H1 (cell line): ENCODE measurements around the gene FANCI. TPM values are rescaled to one million over a fixed set of nuclear protein-coding genes. Genes with fewer than 3 reads are reported as not detected.

Experiments
- CREB1 ChIP-seq: IDR thresholded peaks from 2 replicates; pipeline ENCODE4 v1.6.1; 2012; ENCODE audit warnings: inconsistent platforms
- CTCF ChIP-seq, 3 experiments: IDR thresholded peaks; 1 replicate in 2 of 3; 2 replicates in 1 of 3; pipeline versions ENCODE4 v1.5.1 to v1.6.1; 2011; ENCODE audit warnings: low read length in 3 of 3, mild to moderate bottlenecking in 3 of 3, inconsistent platforms in 2 of 3, low read depth in 1 of 3, moderate library complexity in 1 of 3; ENCODE audit not compliant: insufficient read depth in 1 of 3; ENCODE audit errors: control extremely low read depth in 1 of 3
- FOSL1 ChIP-seq: IDR thresholded peaks from 2 replicates; pipeline ENCODE4 v1.6.1; 2011; ENCODE audit warnings: mild to moderate bottlenecking, low read depth, low read length, moderate library complexity; ENCODE audit not compliant: insufficient read depth
- HDAC2 ChIP-seq, 2 experiments: fragments of 300-600 bp in 1 of 2; sonication (generic) in 1 of 2; IDR thresholded peaks; 2 replicates each; pipeline ENCODE4 v1.6.1; 2011 to 2012; ENCODE audit warnings: low read depth in 2 of 2, low read length in 2 of 2, mild to moderate bottlenecking in 2 of 2, moderate library complexity in 2 of 2, borderline replicate concordance in 1 of 2, inconsistent platforms in 1 of 2
- KDM5A ChIP-seq: fragments of 200-600 bp; IDR thresholded peaks from 2 replicates; pipeline ENCODE4 v1.7.1; 2012; ENCODE audit warnings: mild to moderate bottlenecking, low read length, inconsistent platforms, mixed read lengths
- NANOG ChIP-seq: IDR thresholded peaks from 2 replicates; pipeline ENCODE4 v1.6.1; 2011; ENCODE audit warnings: low read length, low read depth, mild to moderate bottlenecking, inconsistent platforms; ENCODE audit not compliant: insufficient read depth, poor library complexity, severe bottlenecking
- polyA plus RNA-seq, 7 experiments: library from polyadenylated mRNA; depleted of rRNA in 3 of 7; stranded (reverse) in 5 of 7; unstranded in 2 of 7; fragments of >200 nt in 5 of 7; fragments of 200-250 nt in 2 of 7; gene quantifications; 1 replicate in 5 of 7; 2 replicates in 1 of 7; 4 replicates in 1 of 7; pipeline versions ENCODE4 v1.2.1 to v1.2.3, GENCODE V29; 2011 to 2013; ENCODE audit warnings: missing spikeins in 2 of 7, mixed read lengths in 2 of 7
- total RNA-seq: library from RNA; stranded (reverse); fragmentation: NEBNext Ultra II Directional; extraction: Animal tissue kit (Norgen Biotek cat#: 25700); gene quantifications from 2 replicates; pipeline ENCODE4 v1.2.1, GENCODE V29; 2021

The FANCI gene
- total and polyA plus RNA-seq, 2 of the 8 experiments (the other 6 are each of a cell fraction or from before 2014, with no cell fraction given), result 37.8 to 115 TPM

GRCh38 chr15:89203705-89204273, 40.0 kb upstream of the FANCI start (continued):
- TF ChIP-seq CTCF (IDR thresholded peaks at IDR 0.05; ENCODE audit: control extremely low read depth in 1 of 3, insufficient read depth in 1 of 3, low read depth in 1 of 3, low read length in 3 of 3) (no peak), KDM5A (no peak), FOSL1 (no peak), NANOG (no peak), CREB1 (no peak), HDAC2 (IDR thresholded peaks at IDR 0.05; ENCODE audit: borderline replicate concordance in 1 of 2, low read depth in 2 of 2, low read length in 2 of 2) (no peak)
- TF ChIP-seq, all 59 proteins: peak for 0
